ENCODE data around the gene CSAD. TPM values are rescaled to one million over a fixed set of nuclear protein-coding genes. Genes with fewer than 3 reads are reported as not detected.
"Not testable (repeated sequence)": the region's sequence is repeated elsewhere in the genome, so short reads cannot be mapped to it uniquely, and the experiment has no call there.

CSAD gene
- total RNA-seq, 1 donor from 2014 or later: 23.8 TPM

- H3K27ac Mint-ChIP-seq (ENCODE audit: unreplicated experiment): no peak overlapping the region
- H3K9me3 Mint-ChIP-seq (ENCODE audit: unreplicated experiment): no peaks in the 10 kb centered on the region
- no peaks in the 10 kb centered on the region for H3K36me3 Mint-ChIP-seq (ENCODE audit: low read depth, unreplicated experiment)
- no peak for TF ChIP-seq CTCF (IDR thresholded peaks at IDR 0.05; ENCODE audit: unreplicated experiment)
- peaks cover 6% of the 10 kb centered on the region for H3K27me3 Mint-ChIP-seq (ENCODE audit: unreplicated experiment)
- DNase-seq (ENCODE audit: low spot score): no peak
- H3K4me1 Mint-ChIP-seq (ENCODE audit: unreplicated experiment): peaks cover 3% of the 10 kb centered on the region
- H3K4me3 Mint-ChIP-seq (ENCODE audit: unreplicated experiment): no peak overlapping the region
Measured at GRCh38 chr12:53205747-53206419, 25.2 kb upstream of the CSAD start.

DNA sequence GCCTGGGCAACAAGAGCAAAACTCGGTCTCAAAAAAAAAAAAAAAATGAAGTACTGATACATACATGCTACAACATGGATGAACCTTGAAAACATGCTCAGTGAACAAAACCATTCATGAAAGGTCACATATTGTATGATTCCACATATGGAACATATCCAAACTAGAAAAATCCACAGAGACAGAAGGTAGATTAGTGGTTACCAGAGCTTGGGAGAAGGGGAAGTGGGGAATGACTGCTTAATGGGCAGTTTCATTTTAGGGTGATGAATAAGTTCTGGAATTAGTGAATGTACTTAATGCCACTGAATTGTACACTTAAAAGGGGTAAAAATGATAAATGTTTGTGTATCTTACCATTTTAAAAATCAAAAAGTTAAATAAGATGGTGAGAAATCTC lies 23.6 kb upstream of the CSAD start:
- peaks cover 4% of the 10 kb centered on the region for H3K4me1 Mint-ChIP-seq (ENCODE audit: unreplicated experiment)
- H3K27ac Mint-ChIP-seq (ENCODE audit: unreplicated experiment): no peak overlapping the region
- TF ChIP-seq CTCF (IDR thresholded peaks at IDR 0.05; ENCODE audit: unreplicated experiment): no peak
- no peak for DNase-seq (ENCODE audit: low spot score)
- peaks cover 9% of the 10 kb centered on the region for H3K27me3 Mint-ChIP-seq (ENCODE audit: unreplicated experiment)
- no peaks in the 10 kb centered on the region for H3K9me3 Mint-ChIP-seq (ENCODE audit: unreplicated experiment)
- H3K4me3 Mint-ChIP-seq (ENCODE audit: unreplicated experiment): no peak overlapping the region
- no peaks in the 10 kb centered on the region for H3K36me3 Mint-ChIP-seq (ENCODE audit: low read depth, unreplicated experiment)

DNA sequence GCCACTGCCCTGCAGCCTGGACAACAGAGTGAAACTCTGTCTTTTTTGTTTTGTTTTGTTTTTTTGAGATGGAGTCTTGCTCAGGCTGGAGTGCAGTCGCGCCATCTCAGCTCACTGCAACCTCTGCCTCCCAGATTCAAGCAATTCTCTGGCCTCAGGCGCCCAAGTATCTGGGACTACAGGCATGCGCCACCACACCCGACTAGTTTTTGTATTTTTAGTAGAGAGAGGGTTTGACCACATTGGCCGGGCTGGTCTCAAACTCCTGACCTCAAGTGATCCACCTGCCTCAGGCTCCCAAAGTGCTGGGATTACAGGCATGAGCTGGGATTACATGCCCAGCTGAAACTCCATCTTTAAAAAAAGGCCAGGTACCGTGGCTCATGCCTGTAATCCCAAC lies 21.6 kb upstream of the CSAD start:
- not testable (repeated sequence) for H3K27ac Mint-ChIP-seq (ENCODE audit: unreplicated experiment)
- peaks cover 16% of the 10 kb centered on the region for H3K27me3 Mint-ChIP-seq (ENCODE audit: unreplicated experiment)

GRCh38 chr12:53201639-53202038 lies 20.9 kb upstream of the CSAD start:
- no peak for DNase-seq (ENCODE audit: low spot score)
- TF ChIP-seq CTCF (IDR thresholded peaks at IDR 0.05; ENCODE audit: unreplicated experiment): no peak
- no peaks in the 10 kb centered on the region for H3K36me3 Mint-ChIP-seq (ENCODE audit: low read depth, unreplicated experiment)
- H3K27ac Mint-ChIP-seq (ENCODE audit: unreplicated experiment): no peak overlapping the region
- no peak overlapping the region for H3K4me3 Mint-ChIP-seq (ENCODE audit: unreplicated experiment)
- peaks cover 13% of the 10 kb centered on the region for H3K4me1 Mint-ChIP-seq (ENCODE audit: unreplicated experiment)
- no peaks in the 10 kb centered on the region for H3K9me3 Mint-ChIP-seq (ENCODE audit: unreplicated experiment)
- peaks cover 16% of the 10 kb centered on the region for H3K27me3 Mint-ChIP-seq (ENCODE audit: unreplicated experiment)

More for the DNA sequence above, 21.6 kb upstream of the CSAD start:
- H3K9me3 Mint-ChIP-seq (ENCODE audit: unreplicated experiment); DNase-seq (ENCODE audit: low spot score); H3K36me3 Mint-ChIP-seq (ENCODE audit: low read depth, unreplicated experiment); H3K4me3 Mint-ChIP-seq (ENCODE audit: unreplicated experiment); H3K4me1 Mint-ChIP-seq (ENCODE audit: unreplicated experiment): not testable (repeated sequence)

- Mint-ChIP-seq H3K9me3 (ENCODE audit: unreplicated experiment) (no peaks in the 10 kb centered on the region), H3K36me3 (ENCODE audit: low read depth, unreplicated experiment) (no peaks in the 10 kb centered on the region), H3K27ac (ENCODE audit: unreplicated experiment) (no peak overlapping the region), H3K4me3 (ENCODE audit: unreplicated experiment) (no peak overlapping the region), H3K4me1 (ENCODE audit: unreplicated experiment) (peaks cover 13% of the 10 kb centered on the region), H3K27me3 (ENCODE audit: unreplicated experiment) (peaks cover 18% of the 10 kb centered on the region)
- no peak for TF ChIP-seq CTCF (IDR thresholded peaks at IDR 0.05; ENCODE audit: unreplicated experiment)
- DNase-seq (ENCODE audit: low spot score): no peak
Measured at GRCh38 chr12:53201177-53201541, 20.4 kb upstream of the CSAD start.
